Right lobe of liver (tissue), 4 donors: ENCODE data around the gene AGR2.

Experiments used
- POLR2A ChIP-seq: fragments of 450-650 bp; IDR thresholded peaks from one replicate; pipeline ENCODE4 v1.6.1; 2017; ENCODE audit warnings: antibody characterized with exemption, mild to moderate bottlenecking
- TF ChIP-seq, protein P1 (sequence below), 4 donors: fragments of 200-600 bp in 3 of 4; fragments of 450-650 bp in 1 of 4; IDR thresholded peaks; one replicate each; pipeline versions ENCODE4 v1.5.1 to v1.8.0; 2016 to 2022; ENCODE audit warnings: antibody characterized with exemption in 4 of 4, mild to moderate bottlenecking in 2 of 4
- donor health status: DM: no; HTN: no; CAD: no.
- donor health status: DM: no; HTN: no; CAD: no.
- donor health status: DM: no; HTN: yes; CAD: no.

DNA sequence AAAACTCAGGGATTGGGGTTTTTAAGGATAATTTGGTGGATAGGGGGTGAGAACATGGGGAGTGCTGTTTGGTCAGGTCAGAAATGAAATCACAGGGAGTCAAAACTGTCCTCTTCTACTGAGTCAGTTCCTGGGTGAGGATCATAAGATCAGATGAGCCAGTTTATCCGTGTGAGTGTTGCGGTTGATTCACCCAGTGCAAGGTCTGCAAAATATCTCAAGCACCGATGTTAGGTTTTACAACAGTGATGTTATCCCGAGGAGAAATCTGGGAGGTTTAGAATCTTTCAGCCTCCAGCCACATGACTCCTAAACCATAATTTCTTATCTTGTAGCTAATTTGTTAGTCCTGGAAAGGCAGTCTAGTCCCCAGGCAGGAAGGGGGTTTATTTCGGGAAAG is 31.7 kb upstream of the AGR2 start:
- TF ChIP-seq, protein P1, sequence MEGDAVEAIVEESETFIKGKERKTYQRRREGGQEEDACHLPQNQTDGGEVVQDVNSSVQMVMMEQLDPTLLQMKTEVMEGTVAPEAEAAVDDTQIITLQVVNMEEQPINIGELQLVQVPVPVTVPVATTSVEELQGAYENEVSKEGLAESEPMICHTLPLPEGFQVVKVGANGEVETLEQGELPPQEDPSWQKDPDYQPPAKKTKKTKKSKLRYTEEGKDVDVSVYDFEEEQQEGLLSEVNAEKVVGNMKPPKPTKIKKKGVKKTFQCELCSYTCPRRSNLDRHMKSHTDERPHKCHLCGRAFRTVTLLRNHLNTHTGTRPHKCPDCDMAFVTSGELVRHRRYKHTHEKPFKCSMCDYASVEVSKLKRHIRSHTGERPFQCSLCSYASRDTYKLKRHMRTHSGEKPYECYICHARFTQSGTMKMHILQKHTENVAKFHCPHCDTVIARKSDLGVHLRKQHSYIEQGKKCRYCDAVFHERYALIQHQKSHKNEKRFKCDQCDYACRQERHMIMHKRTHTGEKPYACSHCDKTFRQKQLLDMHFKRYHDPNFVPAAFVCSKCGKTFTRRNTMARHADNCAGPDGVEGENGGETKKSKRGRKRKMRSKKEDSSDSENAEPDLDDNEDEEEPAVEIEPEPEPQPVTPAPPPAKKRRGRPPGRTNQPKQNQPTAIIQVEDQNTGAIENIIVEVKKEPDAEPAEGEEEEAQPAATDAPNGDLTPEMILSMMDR (IDR thresholded peaks at IDR 0.05), result no peak
- TF ChIP-seq POLR2A, result no peak
